NCI-H226 (cell line): ENCODE data around the gene PI4KA.
"Not testable (repeated sequence)": the region's sequence is repeated elsewhere in the genome, so short reads cannot be mapped to it uniquely, and the experiment has no call there.

ENCODE experiments used
- DNase-seq: peaks from one replicate; pipeline ENCODE4 v3.0.0-alpha.2; 2015

The PI4KA gene

GRCh38 chr22:20747223-20747622, 111.4 kb downstream of the PI4KA start:
- no peak for DNase-seq

- DNase-seq = no peak
These were observed 112.0 kb downstream of the PI4KA start for GRCh38 chr22:20746431-20747189.

GRCh38 chr22:20745119-20745518, 113.5 kb downstream of the PI4KA start:
- DNase-seq = no peak

- DNase-seq = no peak
These were observed 114.2 kb downstream of the PI4KA start for GRCh38 chr22:20744456-20744855.

- DNase-seq = no peak
These were observed 115.8 kb downstream of the PI4KA start for GRCh38 chr22:20742764-20743163.

- DNase-seq = no peak
These were observed 116.7 kb downstream of the PI4KA start for GRCh38 chr22:20741634-20742581.

- DNase-seq = no peak
These were observed 117.5 kb downstream of the PI4KA start for GRCh38 chr22:20741008-20741633.

GRCh38 chr22:20740222-20740951, 118.2 kb downstream of the PI4KA start:
- no peak for DNase-seq

GRCh38 chr22:20738394-20739089, 120.1 kb downstream of the PI4KA start:
- no peak for DNase-seq

- not testable (repeated sequence) for DNase-seq
These were observed 121.7 kb downstream of the PI4KA start for GRCh38 chr22:20736891-20737290.

GRCh38 chr22:20735356-20736162, 123.1 kb downstream of the PI4KA start:
- not testable (repeated sequence) for DNase-seq

GRCh38 chr22:20732431-20732830, 126.2 kb downstream of the PI4KA start:
- DNase-seq = not testable (repeated sequence)

GRCh38 chr22:20729194-20729593, 129.4 kb downstream of the PI4KA start:
- no peak for DNase-seq

GRCh38 chr22:20728523-20729190, 130.0 kb downstream of the PI4KA start:
- DNase-seq = no peak

GRCh38 chr22:20727118-20728015, 131.2 kb downstream of the PI4KA start:
- no peak for DNase-seq

- DNase-seq = no peak
These were observed 132.5 kb downstream of the PI4KA start for GRCh38 chr22:20725987-20726558.

- DNase-seq = no peak
These were observed 133.7 kb downstream of the PI4KA start for GRCh38 chr22:20724676-20725454.
